HEK293T (cell line): Measurements from ENCODE around the gene MRPS10.

Source experiments
- CTCF ChIA-PET: fragments of 350-600 bp; formaldehyde crosslinking; extraction: SDS; loops from one replicate; lab custom pipeline; 2021; ENCODE audit warnings: antibody characterized with exemption, inconsistent platforms; lab: Yijun Ruan, JAX
- POLR2A ChIA-PET: fragments of 350-600 bp; formaldehyde crosslinking; extraction: SDS; loops from one replicate; lab custom pipeline; 2020; ENCODE audit warnings: antibody characterized with exemption, inconsistent platforms; lab: Yijun Ruan, JAX
- DNase-seq: peaks from one replicate; pipeline ENCODE4 v3.0.0; 2012; ENCODE audit warnings: mixed read lengths; ENCODE audit errors: extremely low spot score
- ARNT ChIP-seq: fragments of 450-650 bp; IDR thresholded peaks from 2 replicates; pipeline ENCODE4 v1.6.1; 2017; ENCODE audit warnings: mild to moderate bottlenecking
- BHLHE40 ChIP-seq: fragments of 450-650 bp; IDR thresholded peaks from 2 replicates; pipeline ENCODE4 v1.6.1; 2016; ENCODE audit warnings: mild to moderate bottlenecking, moderate library complexity, borderline replicate concordance
- CTBP1 ChIP-seq: fragments of 450-650 bp; IDR thresholded peaks from 2 replicates; pipeline ENCODE4 v1.6.1; 2016; ENCODE audit warnings: borderline replicate concordance
- ELF4 ChIP-seq: fragments of 450-650 bp; IDR thresholded peaks from 2 replicates; pipeline ENCODE4 v1.6.1; 2017; ENCODE audit warnings: antibody characterized with exemption
- FOXA1 ChIP-seq: fragments of 450-650 bp; IDR thresholded peaks from 2 replicates; pipeline ENCODE4 v1.6.1; 2016; ENCODE audit warnings: mild to moderate bottlenecking
- FOXK2 ChIP-seq: fragments of 450-650 bp; IDR thresholded peaks from 2 replicates; pipeline ENCODE4 v1.6.1; 2016; ENCODE audit warnings: mild to moderate bottlenecking
- FOXM1 ChIP-seq: fragments of 450-650 bp; IDR thresholded peaks from 2 replicates; pipeline ENCODE4 v1.6.1; 2017; ENCODE audit warnings: mild to moderate bottlenecking, borderline replicate concordance
- HDGF ChIP-seq: fragments of 450-650 bp; IDR thresholded peaks from 2 replicates; pipeline ENCODE4 v1.6.1; 2017; ENCODE audit warnings: antibody characterized with exemption, borderline replicate concordance
- L3MBTL2 ChIP-seq: fragments of 450-650 bp; conservative IDR thresholded peaks from 2 replicates; pipeline ENCODE4 v1.6.1; 2016; ENCODE audit warnings: mild to moderate bottlenecking
- LEF1 ChIP-seq: fragments of 450-650 bp; IDR thresholded peaks from 2 replicates; pipeline ENCODE4 v1.6.1; 2017; ENCODE audit warnings: mild to moderate bottlenecking, borderline replicate concordance
- NFRKB ChIP-seq: fragments of 450-650 bp; IDR thresholded peaks from 2 replicates; pipeline ENCODE4 v1.6.1; 2016; ENCODE audit warnings: mild to moderate bottlenecking, moderate library complexity
- SP1 ChIP-seq: fragments of 450-650 bp; IDR thresholded peaks from 2 replicates; pipeline ENCODE4 v1.6.1; 2017
- SUZ12 ChIP-seq: fragments of 450-650 bp; IDR thresholded peaks from 2 replicates; pipeline ENCODE4 v1.6.1; 2016; ENCODE audit warnings: mild to moderate bottlenecking
- TARDBP ChIP-seq: fragments of 450-650 bp; IDR thresholded peaks from 2 replicates; pipeline ENCODE4 v1.6.1; 2016
- ZNF384 ChIP-seq: fragments of 450-650 bp; IDR thresholded peaks from 2 replicates; pipeline ENCODE4 v1.6.1; 2016
- TF ChIP-seq, protein P1 (sequence below): fragments of 450-650 bp; IDR thresholded peaks from 2 replicates; pipeline ENCODE4 v1.6.1; 2016

Gene MRPS10

GRCh38 chr6:42257063-42257462, 39.4 kb upstream of the MRPS10 start:
- ChIA-PET POLR2A (no interaction called here), CTCF (interaction anchor here (1.3 kb wide), 1 partner anchor 291 kb away, joined by 4 read pairs; no protein-coding TSS in a partner anchor)
- DNase-seq: no peak
- no peak for TF ChIP-seq CTBP1
- no peak for TF ChIP-seq ELF4
- no peak for TF ChIP-seq LEF1
- no peak for TF ChIP-seq ZNF384
- no peak for TF ChIP-seq NFRKB
- no peak for TF ChIP-seq FOXA1
- no peak for TF ChIP-seq ARNT
- TF ChIP-seq FOXK2: no peak
- no peak for TF ChIP-seq BHLHE40
- TF ChIP-seq HDGF: no peak
- TF ChIP-seq, protein P1, sequence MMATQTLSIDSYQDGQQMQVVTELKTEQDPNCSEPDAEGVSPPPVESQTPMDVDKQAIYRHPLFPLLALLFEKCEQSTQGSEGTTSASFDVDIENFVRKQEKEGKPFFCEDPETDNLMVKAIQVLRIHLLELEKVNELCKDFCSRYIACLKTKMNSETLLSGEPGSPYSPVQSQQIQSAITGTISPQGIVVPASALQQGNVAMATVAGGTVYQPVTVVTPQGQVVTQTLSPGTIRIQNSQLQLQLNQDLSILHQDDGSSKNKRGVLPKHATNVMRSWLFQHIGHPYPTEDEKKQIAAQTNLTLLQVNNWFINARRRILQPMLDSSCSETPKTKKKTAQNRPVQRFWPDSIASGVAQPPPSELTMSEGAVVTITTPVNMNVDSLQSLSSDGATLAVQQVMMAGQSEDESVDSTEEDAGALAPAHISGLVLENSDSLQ: no peak
- TF ChIP-seq SUZ12: no peak
- no peak for TF ChIP-seq FOXM1
- no peak for TF ChIP-seq L3MBTL2
- no peak for TF ChIP-seq TARDBP
- TF ChIP-seq SP1: no peak

- ChIA-PET CTCF (no interaction called here), POLR2A (no interaction called here)
- TF ChIP-seq BHLHE40: no peak
- TF ChIP-seq SUZ12: no peak
- no peak for DNase-seq
These were observed 37.4 kb upstream of the MRPS10 start for GRCh38 chr6:42255050-42255449.

DNA sequence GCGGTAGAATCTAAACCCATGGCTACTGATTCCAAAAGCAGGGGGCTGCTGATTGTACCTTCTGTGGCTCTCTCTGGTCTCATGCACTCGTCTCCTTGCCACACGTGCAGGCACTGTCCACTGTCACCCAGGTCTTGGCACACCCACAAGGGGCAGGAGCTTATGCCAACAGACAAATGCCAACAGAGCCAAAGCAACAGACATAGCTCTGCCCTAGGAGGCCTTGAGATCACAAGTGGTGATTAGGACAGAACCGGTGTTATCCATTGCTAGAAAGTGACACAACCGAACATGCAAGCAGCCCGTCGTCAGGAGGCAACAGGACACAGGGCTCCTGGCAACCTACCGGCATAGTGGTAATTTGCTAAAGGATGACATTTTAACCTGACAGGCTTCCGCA, 36.8 kb upstream of the MRPS10 start:
- TF ChIP-seq L3MBTL2 (no peak), SUZ12 (no peak), NFRKB (no peak), FOXA1 (no peak)
- no peak for DNase-seq
- ChIA-PET POLR2A (no interaction called here), CTCF (no interaction called here)

GRCh38 chr6:42251911-42252637, 34.4 kb upstream of the MRPS10 start:
- DNase-seq: no peak
- ChIA-PET CTCF (no interaction called here), POLR2A (no interaction called here)
- TF ChIP-seq FOXA1: no peak
- no peak for TF ChIP-seq SUZ12
- no peak for TF ChIP-seq HDGF
- no peak for TF ChIP-seq NFRKB
- TF ChIP-seq LEF1: no peak
- TF ChIP-seq BHLHE40: no peak
- no peak for TF ChIP-seq L3MBTL2
- no peak for TF ChIP-seq TARDBP

GRCh38 chr6:42251500-42251899, 33.8 kb upstream of the MRPS10 start:
- ChIA-PET POLR2A (no interaction called here), CTCF (no interaction called here)
- DNase-seq: no peak
- TF ChIP-seq ELF4 (no peak), NFRKB (no peak), FOXM1 (no peak), ZNF384 (no peak), SUZ12 (no peak), FOXK2 (no peak), FOXA1 (no peak), SP1 (no peak), HDGF (no peak), LEF1 (no peak), ARNT (no peak), CTBP1 (no peak), TARDBP (no peak), BHLHE40 (no peak), L3MBTL2 (no peak)
- TF ChIP-seq, protein P1: no peak

DNA sequence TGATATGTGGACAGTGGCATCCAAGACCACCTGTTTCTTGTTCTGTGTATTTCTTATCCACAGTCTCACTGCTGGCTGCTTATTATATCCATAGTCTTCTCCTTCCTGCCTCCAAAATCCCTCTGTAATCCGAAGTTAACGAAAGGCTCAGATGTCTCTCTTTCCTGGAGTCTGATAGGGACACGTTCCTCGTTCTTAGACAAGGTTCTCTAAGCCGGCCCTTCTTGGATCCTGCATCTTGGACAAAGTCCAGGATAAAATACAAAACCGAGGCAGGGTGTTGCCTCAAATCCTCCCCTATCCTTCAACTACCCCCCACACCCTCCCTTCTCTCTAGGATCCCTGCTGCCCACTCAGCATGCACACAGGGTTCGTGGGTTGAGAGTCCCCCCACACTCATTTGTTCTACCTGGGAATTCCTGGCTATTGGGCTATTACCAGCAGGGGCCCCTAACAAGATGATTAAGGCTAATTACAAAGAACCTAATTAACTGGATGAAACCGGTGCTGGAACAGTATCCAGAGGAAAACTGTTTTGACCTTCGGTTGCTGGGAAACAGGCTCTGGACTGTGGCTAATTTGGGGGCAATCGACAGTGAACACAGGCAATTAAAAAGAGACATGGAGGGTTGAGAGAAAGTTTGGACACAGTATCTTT, 32.7 kb upstream of the MRPS10 start:
- CTCF ChIA-PET: no interaction called here
- POLR2A ChIA-PET: no interaction called here
- DNase-seq: no peak
- no peak for TF ChIP-seq CTBP1
- TF ChIP-seq, protein P1: no peak
- TF ChIP-seq ARNT: no peak
- TF ChIP-seq SUZ12: no peak
- TF ChIP-seq ELF4: no peak
- no peak for TF ChIP-seq SP1
- no peak for TF ChIP-seq TARDBP
- no peak for TF ChIP-seq LEF1
